Measurements from ENCODE around the gene ALDH1B1. TPM values are rescaled to one million over a fixed set of nuclear protein-coding genes. Genes with fewer than 3 reads are reported as not detected.

Gene ALDH1B1
- total and polyA plus RNA-seq, 9 of the 15 experiments (the other 6 are each of a cell fraction or from before 2014, with no cell fraction given), result 8.6 to 46.5 (median 30.8) TPM

DNA sequence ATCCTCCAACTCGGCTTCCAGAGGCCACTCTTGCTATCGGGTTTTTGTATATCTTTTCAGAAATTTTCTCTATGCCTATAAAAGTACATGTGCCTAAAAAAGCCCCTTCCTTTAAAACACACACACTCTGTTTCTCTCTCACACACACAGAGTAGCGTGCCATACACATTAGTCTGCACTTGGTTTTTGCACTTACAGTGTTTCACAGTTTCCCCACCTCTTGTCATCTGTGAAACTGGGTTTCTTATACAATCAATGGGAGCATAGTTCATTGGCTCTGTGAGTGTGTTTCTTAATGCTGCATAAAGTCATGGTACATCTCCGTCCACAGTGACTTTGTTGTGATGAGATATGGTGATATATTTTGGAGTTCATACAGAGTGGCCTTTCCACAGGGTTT is 32.4 kb downstream of the ALDH1B1 start:
- 1% methylated on average over 4 of the region's 4 CpGs for WGBS (ENCODE audit: insufficient coverage, low coverage, missing lambda C conversion rate)
- H3K9me3 ChIP-seq (replicated peaks; ENCODE audit: control insufficient read depth, insufficient read depth, low read depth, low read length), result no peaks in the 10 kb centered on the region
- no peak for ATAC-seq
- no peak for TF ChIP-seq ZNF146 (CRISPR knock-in tag; IDR thresholded peaks at IDR 0.05; ENCODE audit: unreplicated experiment)
- TF ChIP-seq ZNF79 (CRISPR knock-in tag; IDR thresholded peaks at IDR 0.05; ENCODE audit: low read depth), result no peak
- no peak for TF ChIP-seq NR3C1 (CRISPR knock-in tag; IDR thresholded peaks at IDR 0.05)
- TF ChIP-seq, protein P1, sequence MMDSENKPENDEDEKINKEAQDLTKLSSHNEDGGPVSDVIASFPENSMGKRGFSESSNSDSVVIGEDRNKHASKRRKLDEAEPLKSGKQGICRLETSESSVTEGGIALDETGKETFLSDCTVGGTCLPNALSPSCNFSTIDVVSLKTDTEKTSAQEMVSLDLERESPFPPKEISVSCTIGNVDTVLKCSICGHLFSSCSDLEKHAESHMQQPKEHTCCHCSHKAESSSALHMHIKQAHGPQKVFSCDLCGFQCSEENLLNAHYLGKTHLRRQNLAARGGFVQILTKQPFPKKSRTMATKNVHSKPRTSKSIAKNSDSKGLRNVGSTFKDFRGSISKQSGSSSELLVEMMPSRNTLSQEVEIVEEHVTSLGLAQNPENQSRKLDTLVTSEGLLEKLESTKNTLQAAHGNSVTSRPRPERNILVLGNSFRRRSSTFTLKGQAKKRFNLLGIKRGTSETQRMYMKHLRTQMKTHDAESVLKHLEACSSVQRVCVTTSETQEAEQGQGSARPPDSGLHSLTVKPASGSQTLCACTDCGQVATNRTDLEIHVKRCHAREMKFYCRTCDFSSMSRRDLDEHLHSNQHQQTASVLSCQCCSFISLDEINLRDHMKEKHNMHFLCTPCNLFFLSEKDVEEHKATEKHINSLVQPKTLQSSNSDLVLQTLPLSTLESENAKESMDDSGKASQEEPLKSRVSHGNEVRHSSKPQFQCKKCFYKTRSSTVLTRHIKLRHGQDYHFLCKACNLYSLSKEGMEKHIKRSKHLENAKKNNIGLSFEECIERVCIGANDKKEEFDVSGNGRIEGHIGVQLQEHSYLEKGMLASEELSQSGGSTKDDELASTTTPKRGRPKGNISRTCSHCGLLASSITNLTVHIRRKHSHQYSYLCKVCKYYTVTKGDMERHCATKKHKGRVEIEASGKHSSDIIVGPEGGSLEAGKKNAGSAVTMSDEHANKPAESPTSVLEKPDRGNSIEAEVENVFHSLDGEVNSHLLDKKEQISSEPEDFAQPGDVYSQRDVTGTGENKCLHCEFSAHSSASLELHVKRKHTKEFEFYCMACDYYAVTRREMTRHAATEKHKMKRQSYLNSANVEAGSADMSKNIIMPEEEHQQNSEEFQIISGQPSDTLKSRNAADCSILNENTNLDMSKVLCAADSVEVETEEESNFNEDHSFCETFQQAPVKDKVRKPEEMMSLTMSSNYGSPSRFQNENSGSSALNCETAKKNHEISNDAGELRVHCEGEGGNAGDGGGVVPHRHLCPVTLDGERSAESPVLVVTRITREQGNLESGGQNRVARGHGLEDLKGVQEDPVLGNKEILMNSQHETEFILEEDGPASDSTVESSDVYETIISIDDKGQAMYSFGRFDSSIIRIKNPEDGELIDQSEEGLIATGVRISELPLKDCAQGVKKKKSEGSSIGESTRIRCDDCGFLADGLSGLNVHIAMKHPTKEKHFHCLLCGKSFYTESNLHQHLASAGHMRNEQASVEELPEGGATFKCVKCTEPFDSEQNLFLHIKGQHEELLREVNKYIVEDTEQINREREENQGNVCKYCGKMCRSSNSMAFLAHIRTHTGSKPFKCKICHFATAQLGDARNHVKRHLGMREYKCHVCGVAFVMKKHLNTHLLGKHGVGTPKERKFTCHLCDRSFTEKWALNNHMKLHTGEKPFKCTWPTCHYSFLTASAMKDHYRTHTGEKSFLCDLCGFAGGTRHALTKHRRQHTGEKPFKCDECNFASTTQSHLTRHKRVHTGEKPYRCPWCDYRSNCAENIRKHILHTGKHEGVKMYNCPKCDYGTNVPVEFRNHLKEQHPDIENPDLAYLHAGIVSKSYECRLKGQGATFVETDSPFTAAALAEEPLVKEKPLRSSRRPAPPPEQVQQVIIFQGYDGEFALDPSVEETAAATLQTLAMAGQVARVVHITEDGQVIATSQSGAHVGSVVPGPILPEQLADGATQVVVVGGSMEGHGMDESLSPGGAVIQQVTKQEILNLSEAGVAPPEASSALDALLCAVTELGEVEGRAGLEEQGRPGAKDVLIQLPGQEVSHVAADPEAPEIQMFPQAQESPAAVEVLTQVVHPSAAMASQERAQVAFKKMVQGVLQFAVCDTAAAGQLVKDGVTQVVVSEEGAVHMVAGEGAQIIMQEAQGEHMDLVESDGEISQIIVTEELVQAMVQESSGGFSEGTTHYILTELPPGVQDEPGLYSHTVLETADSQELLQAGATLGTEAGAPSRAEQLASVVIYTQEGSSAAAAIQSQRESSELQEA (IDR thresholded peaks at IDR 0.05; ENCODE audit: low read depth), result no peak

More for the DNA sequence above, 32.4 kb downstream of the ALDH1B1 start:
- Histone ChIP-seq H3K36me3 (ENCODE audit: control insufficient read depth, insufficient read depth, low read length) (no peaks in the 10 kb centered on the region), H4K20me1 (replicated peaks; ENCODE audit: control insufficient read depth, insufficient read depth, low read length) (no peaks in the 10 kb centered on the region), H3K79me2 (ENCODE audit: control insufficient read depth, insufficient read depth, low read length) (no peaks in the 10 kb centered on the region), H2AFZ (ENCODE audit: low read depth, low read length) (no peak overlapping the region), H3K9ac (ENCODE audit: insufficient read depth in 1 of 2, low read depth in 2 of 2, low read length in 2 of 2) (no peak overlapping the region), H3K4me3 (no peak overlapping the region), H3K27me3 (ENCODE audit: control insufficient read depth in 2 of 2, insufficient read depth in 2 of 2, low read length in 2 of 2) (peaks cover 35 to 59% of the 10 kb centered on the region in 2 experiments), H3K4me1 (replicated peaks in 1 of 2; ENCODE audit: control insufficient read depth in 2 of 2, insufficient read depth in 2 of 2, low read length in 2 of 2) (peaks cover 0 to 10% of the 10 kb centered on the region in 2 experiments; a peak in 2 of 5 replicates), H3K9me1 (ENCODE audit: control insufficient read depth, insufficient read depth, low read length) (no peaks in the 10 kb centered on the region), H3K4me2 (ENCODE audit: insufficient read depth, low read length) (no peak overlapping the region), H3K27ac (ENCODE audit: extremely low read depth, low read depth, low read length) (no peak overlapping the region)
- no TSS peak for BruUV-seq (replicated peaks)
- intact Hi-C loops (cut with micrococcal nuclease), result no loop called here
- ChIA-PET CTCF (ENCODE audit: low intra/inter-chr PET ratio) (no interaction called here), POLR2A (no interaction called here)
- DNase-seq (ENCODE audit: extremely low read depth in 1 of 4, low spot score in 3 of 4) (no peak), FAIRE-seq (no peak)
- in situ Hi-C loops (cut with MboI), result no loop called here
